Activated gamma-delta T cell (primary cell): ENCODE results near the gene CYP2A13.
"Not testable (repeated sequence)": the region's sequence is repeated elsewhere in the genome, so short reads cannot be mapped to it uniquely, and the experiment has no call there.

ENCODE experiments used
- DNase-seq: peaks from one replicate; lab custom pipeline; 2025; lab: John Stamatoyannopoulos, UW
- total RNA-seq, 2 donors: gene quantifications; one replicate each; lab custom pipeline; 2026; lab: John Stamatoyannopoulos, UW

The CYP2A13 gene, protein sequence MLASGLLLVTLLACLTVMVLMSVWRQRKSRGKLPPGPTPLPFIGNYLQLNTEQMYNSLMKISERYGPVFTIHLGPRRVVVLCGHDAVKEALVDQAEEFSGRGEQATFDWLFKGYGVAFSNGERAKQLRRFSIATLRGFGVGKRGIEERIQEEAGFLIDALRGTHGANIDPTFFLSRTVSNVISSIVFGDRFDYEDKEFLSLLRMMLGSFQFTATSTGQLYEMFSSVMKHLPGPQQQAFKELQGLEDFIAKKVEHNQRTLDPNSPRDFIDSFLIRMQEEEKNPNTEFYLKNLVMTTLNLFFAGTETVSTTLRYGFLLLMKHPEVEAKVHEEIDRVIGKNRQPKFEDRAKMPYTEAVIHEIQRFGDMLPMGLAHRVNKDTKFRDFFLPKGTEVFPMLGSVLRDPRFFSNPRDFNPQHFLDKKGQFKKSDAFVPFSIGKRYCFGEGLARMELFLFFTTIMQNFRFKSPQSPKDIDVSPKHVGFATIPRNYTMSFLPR
- total RNA-seq = 0 to 0.09 reads per million in 2 donors

DNA sequence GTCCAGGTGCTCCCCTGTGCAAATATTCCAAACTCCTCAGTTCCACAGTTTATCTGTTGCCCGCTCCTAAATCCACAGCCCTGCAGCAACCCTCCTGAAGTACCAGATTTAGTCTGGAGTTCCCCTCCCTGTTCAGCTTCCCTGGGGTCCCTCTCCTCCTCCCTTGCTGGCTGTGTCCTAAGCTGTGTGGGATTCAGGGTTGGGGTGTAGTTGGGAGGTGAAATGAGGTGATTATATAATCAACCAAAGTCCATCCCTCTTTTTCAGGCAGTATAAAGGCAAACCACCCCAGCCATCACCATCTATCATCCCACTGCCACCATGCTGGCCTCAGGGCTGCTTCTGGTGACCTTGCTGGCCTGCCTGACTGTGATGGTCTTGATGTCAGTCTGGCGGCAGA, at the start of gene CYP2A13:
Gene CYP2A13 (plus strand): TSS at position 301 of the 400 bp plus-strand sequence. CDS start 21 bp downstream, at position 322.
- DNase-seq = no peak

DNA sequence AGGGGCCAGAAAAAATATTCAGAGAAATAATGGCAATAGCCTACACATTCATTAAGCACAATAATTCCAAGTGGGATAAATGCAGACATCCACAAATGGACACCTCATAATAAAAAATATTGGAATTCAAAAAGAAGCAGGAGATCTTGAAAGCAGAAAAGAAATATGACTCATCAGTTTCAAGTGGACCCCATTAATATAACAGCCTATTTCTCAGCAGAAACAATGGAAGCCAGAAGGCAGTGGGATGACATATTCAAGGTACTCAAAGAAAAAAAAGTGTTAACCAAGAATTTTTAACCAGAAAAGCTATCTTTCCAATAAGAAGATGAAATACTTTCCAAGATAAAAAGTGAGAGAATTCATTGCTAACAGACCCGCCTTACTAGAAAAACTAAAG, 48.4 kb upstream of the CYP2A13 start:
- no peak for DNase-seq

DNA sequence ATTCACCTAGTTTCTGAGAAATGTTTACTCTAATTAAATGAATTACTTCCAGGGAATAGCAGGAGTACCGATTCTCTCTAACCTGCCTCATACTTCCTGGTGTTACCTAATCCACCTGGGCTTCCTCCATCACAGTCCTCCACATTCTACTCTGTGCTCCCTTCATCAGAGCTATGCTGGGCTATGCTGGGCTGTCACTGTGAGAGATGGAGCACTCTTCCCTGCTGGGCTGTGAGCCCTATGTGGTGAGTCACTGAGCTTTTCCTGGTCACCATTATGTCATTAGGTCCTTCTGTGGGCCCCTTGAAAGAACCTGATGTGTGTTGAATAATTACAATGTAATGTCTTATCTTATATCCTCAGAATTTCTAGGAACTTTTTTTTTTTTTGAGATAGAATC, 43.2 kb upstream of the CYP2A13 start:
- not testable (repeated sequence) for DNase-seq

DNA sequence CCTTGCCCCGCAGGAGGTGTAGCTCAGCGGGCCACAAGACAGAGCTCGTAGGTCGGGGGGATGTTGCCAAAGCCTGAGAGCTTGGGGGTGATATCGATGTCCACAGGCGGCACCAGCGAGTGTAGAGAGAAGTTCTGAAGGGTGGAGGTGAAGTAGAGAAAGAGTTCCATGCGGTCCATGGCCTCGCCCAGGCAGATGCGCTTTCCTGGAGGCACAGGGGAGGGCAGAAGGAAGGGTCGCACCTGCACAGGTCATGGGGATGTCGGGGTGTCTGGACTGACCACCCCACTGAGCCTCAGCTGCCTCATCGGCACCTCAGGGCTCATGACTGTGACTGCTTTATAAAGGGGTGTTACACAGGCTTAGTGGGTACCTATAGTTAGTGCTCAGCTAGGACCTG, 37.8 kb upstream of the CYP2A13 start:
- no peak for DNase-seq

DNA sequence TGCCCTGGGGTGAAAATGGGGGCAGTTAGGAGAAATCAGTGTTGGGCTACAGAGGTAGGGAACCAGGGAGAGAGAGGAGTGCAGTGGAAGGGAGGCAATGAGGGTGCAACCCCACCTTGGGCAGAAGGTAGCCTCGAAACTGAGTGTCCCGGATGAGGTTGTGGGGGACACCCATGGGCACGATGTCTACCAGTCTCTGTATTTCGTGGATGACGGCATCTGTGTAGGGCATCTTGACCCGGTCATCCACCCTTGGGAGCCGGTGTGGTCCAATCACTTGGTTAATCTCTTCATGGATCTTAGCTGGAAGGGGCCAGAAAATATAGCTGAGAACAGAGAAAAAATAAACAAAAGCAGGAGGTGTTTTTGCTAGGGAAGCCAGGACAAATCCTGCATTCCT, 36.1 kb upstream of the CYP2A13 start:
- DNase-seq = not testable (repeated sequence)

DNA sequence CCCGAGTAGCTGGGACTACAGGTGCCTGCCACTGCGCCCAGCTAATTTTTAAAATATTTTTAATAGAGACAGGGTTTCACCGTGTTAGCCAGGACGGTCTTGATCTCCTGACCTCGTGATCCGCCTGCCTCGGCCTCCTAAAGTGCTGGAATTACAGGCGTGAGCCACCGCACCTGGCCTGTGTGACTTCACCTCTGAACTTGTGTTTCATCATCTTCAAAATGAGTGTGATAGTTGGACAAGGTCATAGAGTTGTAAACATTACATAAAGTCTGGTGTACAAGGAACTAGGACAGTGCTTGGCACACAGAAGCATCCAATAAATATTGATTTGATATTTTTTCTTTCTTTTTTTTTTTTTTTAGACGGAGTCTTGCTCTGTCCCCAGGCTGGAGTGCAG, 34.9 kb upstream of the CYP2A13 start:
- DNase-seq = not testable (repeated sequence)

DNA sequence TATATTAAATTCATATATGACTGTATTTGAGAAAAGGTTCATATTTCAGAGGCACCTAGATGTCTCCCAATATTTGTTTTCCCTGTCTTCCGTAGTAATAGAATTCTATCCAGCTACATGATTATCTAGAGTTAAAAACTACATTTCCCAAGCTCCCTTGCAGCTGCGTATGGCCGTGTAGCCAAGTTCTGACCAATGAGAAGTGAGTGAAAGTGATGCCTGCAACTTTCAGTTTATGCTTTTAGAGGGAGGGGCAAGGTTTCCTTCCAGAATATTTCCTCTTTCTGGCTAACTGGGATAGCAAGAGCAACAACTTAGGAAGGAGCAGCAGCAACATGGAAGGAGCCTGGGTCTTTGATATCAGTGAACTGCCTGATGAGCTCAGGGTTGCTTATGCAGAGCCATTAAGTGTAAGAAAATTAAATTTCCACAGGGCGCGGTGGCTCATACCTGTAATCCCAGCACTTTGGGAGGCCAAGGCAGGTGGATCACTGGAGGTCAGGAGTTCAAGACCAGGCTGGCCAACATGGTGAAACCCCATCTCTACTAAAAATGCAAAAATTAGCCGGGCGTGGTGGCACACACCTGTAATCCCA, 23.2 kb upstream of the CYP2A13 start:
- no peak for DNase-seq

DNA sequence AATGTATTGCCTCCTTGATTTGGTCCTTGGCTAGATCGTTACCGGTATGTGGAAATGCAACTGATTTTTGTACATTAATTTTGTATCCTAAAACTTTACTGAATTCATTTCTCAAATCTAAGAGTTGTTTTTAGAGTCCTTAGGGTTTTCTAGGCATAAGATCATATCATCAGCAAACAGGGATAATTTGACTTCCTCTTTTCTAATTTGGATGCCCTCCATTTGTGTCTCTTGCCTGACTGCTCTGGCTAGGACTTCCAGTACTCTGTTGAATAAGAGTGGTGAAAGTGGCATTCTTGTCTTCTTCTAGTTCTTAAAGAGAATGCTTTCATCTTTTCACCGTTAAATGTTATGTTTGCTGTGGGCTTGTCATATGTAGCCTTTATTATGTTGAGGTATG, 12.0 kb upstream of the CYP2A13 start:
- DNase-seq = no peak

DNA sequence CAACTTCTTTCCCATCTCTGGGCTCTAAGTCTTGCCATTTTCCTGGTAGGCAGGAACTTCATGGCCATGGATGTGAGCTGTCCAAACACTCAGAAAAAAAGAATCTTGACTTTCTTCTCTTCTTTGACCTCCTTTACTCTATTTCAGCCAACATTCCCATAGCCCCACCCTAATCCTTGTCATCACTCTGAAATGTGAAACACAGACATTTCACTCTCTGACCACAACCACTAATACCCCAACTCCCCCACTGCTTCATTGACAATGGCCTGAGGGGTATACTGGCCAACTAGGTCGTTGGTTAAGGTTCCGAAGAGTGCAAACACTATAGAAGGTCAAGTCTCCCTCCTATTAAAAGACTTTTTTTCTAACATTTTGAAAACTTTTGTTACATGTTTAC, 4.7 kb upstream of the CYP2A13 start:
- no peak for DNase-seq

DNA sequence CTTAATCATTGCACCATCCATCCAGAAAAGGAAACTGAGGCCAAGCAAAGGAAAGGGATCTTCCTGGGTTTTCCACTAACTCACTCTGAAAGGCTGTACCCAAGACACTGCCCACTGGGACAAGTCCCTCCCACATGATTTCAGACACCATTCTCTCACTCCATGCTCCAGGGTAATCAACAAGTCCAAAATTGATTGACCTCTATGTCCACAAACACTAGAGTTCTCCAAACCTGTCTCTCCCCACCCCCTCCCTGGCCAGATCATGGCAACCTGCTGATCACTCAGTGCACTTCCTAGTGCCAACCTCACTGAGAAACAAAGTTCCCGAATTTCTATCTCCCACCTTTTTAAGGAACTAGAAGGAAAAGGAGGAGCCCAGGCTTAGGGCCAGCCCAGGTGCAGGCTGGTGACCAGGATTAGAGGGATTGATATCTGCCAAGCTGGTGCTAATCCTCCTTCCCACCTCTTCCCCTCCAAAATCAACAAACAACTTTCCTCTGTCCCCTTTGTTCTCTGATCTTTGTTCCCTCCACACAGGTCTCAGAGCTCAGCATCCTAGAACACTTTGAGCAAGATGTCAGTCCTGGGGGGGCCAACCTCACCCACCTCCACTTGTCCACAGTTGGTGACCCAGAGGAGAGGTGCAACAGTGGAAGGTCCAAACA, 2.4 kb upstream of the CYP2A13 start:
- DNase-seq = no peak

DNA sequence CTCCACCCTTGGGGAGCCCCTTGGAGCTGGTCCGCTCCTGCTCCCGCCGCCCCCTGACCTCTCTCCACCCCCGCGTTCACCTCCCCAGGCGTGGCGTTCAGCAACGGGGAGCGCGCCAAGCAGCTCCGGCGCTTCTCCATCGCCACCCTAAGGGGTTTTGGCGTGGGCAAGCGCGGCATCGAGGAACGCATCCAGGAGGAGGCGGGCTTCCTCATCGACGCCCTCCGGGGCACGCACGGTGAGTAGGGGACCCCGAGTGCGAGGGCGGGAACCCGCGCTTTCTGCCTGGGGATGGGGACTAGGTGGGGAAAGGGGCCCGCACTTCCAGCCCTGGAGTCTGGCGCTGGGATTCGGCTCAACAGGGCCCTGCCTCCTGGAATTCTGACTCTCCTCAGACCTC, 1.7 kb downstream of the CYP2A13 start:
- DNase-seq = no peak

DNA sequence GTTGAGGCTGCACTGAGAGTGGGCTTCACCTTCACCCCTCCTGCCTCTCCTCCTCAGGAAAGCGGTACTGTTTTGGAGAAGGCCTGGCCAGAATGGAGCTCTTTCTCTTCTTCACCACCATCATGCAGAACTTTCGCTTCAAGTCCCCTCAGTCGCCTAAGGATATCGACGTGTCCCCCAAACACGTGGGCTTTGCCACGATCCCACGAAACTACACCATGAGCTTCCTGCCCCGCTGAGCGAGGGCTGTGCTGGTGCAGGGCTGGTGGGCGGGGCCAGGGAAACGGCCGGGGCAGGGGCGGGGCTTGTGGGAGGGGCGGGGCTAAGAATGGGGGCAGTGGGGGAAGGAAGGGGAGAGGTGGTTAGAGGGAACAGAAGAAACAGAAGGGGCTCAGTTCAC, 7.5 kb downstream of the CYP2A13 start:
- no peak for DNase-seq

DNA sequence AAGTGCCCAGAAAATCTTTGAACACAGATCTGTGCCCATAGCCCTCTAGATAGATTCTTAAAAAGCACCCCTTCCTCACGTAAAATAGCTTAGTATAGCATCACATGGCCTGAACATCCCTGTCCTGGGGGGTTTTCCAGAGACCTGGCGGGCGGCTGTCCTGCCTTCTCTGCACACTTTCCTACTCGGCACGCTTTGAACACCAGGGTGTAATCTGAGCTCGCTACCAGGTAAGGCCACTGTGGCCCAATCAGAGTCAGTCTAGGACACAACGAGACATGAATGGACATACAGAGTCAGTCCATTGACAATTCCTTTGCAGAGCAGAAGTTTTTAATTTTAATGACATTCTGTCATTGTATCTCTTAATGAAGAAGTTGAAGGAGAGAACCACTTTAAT, 8.1 kb downstream of the CYP2A13 start:
- DNase-seq = no peak

DNA sequence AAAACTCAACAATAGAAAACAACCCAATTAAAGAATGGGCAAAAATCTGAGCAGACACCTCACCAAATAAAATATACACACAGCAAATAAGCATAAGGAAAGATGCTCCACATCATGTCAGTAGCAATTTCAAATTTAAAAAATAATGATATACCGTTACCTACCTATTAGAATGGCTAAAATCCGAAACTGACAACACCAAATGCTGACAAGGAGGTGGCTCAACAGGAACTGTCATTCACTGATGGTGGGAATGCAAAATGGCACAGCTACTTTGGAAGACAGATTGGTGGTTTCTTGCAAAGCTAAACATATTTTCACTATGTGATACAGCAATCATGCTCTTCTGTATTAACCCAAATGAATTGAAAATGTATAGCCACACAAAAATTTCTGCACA, 9.1 kb downstream of the CYP2A13 start:
- DNase-seq = no peak

DNA sequence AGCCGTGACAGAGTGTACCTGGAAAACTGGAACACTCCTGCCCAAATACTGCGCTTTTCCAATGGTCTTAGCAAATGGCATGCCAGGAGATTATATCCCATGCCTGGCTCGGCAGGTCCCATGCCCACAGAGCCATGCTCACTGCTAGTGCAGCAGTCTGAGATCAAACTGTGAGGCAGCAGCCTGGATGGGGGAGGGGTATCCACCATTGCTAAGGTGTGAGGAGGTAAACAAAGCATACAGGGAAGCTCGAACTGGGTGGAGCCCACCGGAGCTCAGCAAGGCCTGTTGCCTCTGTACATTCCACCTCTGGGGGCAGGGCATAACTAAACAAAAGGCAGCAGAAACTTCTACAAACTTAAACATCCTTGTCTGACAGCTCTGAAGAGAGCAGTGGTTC, 10.5 kb downstream of the CYP2A13 start:
- DNase-seq = no peak

DNA sequence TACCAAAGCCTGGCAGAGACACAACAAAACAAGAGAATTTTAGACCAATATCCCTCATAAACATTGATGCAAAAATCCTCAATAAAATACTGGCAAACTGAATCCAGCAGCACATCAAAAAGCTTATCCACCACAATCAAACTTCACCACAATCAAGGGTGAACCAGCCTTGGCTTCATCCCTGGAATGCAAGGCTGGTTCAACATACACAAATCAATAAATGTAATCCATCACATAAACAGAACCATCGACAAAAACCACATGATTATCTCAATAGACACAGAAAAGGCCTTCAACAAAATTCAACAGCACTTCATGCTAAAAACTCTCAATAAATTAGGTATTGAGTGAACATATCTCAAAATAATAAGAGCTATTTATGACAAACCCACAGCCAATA, 14.0 kb downstream of the CYP2A13 start:
- not testable (repeated sequence) for DNase-seq

DNA sequence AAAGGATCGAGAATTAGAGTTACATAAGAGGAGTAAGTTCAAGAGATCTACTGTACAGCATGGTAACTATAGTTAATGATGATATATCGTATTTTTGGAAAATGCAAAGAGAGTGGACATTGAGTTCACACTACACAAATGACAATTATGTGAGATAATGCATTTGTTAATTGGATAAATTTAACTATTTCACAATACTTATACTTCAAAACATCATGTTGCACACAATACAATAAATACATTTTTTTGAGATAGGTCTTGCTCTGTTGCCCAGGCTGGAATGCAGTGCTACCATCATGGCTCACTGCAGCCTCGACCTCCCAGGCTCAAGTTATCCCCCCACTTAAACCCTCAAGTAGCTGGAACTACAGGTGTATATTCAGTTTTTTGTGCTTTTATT, 17.9 kb downstream of the CYP2A13 start:
- DNase-seq = no peak

DNA sequence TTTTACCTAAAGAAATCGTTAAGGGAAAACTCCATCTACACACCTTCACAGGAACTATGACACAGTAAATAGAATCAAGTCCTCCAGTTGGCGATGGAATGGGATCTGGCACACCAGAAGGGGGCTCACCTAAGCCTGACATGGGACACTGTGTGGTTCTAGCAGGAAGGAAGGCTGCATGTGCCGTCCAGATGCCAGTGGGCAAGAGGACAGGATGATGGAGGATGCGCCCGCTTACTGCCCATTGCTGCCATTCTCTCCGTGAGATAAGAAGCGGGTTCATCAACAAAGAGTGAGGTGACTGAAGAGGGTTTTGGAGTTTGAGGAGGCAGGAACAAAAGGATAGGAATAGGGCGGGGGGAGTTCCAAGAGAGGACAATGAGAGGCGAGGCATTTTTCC, 23.0 kb downstream of the CYP2A13 start:
- no peak for DNase-seq

DNA sequence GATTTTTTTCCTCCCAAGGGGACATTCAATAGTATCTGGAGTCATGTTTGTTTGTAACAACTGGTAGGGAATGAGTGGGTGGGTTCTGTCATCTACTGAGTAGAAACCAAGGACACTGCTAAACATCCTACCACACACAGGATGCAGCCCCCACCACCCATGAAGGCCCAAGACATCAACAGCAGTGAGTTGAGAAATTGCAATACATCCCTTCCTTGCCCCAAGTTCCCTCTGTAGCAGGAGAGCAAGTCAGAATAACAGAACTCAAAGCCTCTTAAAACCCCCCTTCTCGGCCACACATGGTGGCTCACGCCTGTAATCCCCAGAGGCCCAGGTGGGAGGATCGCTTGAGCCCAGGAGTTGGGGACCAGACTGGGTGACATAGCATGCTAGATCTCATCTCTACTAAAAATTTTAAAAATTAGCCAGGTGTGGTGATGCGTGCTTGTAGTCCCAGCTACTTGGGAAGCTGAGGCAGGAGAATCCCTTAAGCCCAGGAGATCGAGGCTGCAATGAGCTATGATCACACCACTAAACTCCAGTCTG, 23.6 kb downstream of the CYP2A13 start:
- DNase-seq = no peak

DNA sequence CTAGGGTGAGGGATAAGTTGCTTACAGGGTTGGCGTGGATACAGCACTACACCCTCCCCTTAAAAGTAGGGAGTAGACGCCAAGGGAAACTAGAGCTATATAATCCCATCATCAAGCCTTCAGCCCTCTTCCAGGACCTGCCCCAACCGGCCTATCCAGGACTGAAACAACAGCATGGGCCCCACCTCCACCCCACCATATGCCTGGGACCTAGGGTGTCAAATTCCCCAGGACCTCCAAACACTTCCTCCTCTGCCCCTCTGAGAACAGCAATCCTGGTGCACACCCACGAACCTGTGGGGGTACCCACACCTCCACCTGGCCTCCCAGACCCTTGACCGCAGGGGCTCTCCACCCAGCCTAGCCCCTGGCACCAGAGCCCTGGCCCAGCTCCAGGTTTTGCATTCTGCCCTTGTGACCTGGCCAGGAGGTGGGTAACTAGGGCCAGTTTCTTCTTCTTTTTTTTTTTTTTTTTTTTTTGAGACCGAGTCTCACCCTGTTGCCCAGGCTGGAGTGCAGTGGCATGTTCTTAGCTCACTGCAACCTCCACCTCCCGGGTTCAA, 24.6 kb downstream of the CYP2A13 start:
- DNase-seq = no peak

DNA sequence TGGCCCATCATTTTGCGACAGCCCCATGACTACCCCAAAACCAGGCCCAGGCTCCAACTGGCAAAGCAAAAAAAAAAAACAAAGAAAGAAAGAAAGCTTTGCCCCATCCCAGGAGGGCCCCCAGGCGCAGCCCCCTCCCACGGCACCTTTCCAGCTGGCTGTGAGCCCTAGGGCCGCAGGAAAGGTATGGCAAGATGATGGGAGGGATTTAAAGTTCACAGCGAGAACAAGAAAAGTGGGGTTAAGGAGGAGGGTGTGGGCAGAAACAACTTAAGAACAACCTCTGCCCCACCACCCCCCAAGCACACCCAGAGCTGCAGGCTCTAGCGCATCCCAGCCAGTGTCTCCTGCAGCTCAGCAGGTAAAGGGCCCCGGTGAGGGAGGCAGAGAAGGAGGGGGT, 25.9 kb downstream of the CYP2A13 start, which contains the start of gene CYP2F1:
Gene CYP2F1 (plus strand): TSS at position 301 of the 400 bp plus-strand sequence. CDS start 1,757 bp downstream, outside the sequence.
- DNase-seq = no peak

DNA sequence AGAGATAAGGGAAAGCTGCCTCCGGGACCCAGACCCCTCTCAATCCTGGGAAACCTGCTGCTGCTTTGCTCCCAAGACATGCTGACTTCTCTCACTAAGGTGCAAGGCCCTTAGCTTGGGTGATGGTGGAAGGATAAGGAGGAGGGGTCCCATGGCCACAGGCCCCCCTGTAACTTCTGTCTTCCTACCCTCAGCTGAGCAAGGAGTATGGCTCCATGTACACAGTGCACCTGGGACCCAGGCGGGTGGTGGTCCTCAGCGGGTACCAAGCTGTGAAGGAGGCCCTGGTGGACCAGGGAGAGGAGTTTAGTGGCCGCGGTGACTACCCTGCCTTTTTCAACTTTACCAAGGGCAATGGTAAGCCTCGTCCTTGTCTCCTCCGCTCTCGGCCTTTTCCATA, 28.0 kb downstream of the CYP2A13 start:
- DNase-seq = no peak
